H4 (cell line): Measurements from ENCODE around the gene SCO2. TPM values are rescaled to one million over a fixed set of nuclear protein-coding genes. Genes with fewer than 3 reads are reported as not detected.

ENCODE experiments used
- DNase-seq: peaks from one replicate; pipeline ENCODE4 v3.0.0-alpha.2; 2015; ENCODE audit warnings: low spot score
- total RNA-seq: library from RNA; depleted of rRNA; stranded (reverse); fragments of >200 nt; shearing (Covaris generic); gene quantifications from 2 replicates; pipeline ENCODE4 v1.2.3, GENCODE V29; 2014

The SCO2 gene
- total RNA-seq, 1 experiment from 2014 or later, result 1.3 TPM

- no peak for DNase-seq
Observed at GRCh38 chr22:50531962-50532674, 6.7 kb upstream of the SCO2 start.

DNA sequence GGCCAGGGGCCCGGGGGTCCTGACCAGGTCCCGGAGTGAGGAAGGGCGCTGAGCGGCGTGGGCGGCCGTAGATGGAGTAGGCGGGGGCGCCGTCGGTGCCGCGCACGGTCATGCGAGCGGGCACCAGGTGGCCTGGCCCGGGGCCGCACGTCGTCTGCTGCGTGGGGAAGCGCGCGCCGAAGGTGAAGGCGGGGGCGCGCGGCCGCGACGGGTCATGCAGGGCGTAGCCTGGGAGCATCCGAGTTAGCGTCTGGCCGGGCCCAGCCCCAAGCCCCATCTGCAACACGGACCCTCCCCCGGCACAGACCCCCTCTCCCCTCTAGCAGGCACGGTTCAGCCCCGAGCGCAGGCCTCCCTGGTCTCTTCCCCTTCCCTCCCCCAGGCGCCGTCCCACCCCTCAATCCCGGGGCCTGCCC is 6.2 kb upstream of the SCO2 start:
- no peak for DNase-seq

GRCh38 chr22:50530877-50531545 is 5.6 kb upstream of the SCO2 start:
- DNase-seq, result no peak

- DNase-seq, result no peak
Observed at GRCh38 chr22:50530580-50530876, 5.1 kb upstream of the SCO2 start.

GRCh38 chr22:50529897-50530579 is 4.6 kb upstream of the SCO2 start, which contains the start of gene TYMP:
Gene TYMP, minus strand, starts transcription at chr22:50530012. Its CDS starts 303 bp downstream, at chr22:50529709.
- DNase-seq, result no peak

DNA sequence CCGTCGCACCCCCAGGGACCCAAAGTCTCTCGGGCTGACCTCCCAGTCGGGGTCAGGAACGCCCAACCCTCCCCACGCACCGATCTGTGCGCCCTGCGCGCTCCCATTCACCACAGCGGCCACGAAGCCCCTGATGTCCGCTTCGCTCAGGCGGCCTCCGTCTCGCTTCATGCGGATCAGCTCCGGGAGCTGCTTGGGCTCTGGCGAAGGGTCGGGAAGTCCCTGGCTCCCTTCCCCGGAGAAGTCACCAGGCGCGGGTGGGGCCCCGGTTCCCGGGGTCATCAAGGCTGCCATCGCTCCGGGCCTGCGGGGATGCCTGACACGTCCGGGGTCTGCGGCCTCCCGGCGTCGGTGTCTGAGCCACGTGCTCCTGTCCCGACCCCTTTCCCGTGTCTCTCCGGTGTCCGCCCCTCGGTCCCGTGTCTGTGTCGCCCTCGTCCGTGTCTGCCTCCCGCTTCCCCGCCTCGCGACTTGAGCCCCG is 4.1 kb upstream of the SCO2 start:
- no peak for DNase-seq

DNA sequence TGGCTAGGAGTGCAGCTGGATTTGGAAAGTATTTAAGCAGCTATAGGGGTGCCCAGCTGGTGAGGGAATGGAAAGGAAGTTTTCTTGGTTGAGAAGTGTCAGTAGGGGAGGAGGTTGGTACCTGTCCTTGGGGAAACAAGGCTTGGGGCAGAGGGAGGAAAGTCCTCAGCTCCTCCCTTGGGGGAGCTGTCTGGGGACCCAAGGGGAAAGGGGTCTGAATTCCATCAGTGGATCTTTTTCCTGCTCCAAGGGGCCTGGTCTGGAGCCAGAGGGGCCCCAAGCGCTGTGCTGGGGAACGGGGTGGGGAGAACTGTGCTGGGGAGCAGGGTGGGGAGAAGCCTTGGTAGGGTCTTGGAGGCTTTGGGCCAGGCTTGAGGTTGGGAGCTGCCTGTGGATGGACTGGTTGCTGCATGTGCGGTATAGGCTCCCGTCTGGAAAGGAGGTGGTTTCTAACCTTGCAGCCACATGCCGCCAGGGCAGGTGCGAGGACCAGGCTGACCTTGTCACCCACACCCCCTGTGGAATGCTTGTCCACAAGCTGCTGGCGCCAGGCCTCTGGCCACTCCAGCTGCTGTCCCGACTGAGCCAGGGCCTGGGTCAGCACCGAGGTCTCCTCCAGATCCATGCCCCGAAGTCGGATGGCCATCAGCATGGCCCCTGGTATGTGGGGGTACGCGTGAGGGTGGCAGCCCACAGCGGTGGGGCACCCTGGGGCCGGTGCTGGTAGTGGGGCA is 3.5 kb upstream of the SCO2 start:
- no peak for DNase-seq

DNA sequence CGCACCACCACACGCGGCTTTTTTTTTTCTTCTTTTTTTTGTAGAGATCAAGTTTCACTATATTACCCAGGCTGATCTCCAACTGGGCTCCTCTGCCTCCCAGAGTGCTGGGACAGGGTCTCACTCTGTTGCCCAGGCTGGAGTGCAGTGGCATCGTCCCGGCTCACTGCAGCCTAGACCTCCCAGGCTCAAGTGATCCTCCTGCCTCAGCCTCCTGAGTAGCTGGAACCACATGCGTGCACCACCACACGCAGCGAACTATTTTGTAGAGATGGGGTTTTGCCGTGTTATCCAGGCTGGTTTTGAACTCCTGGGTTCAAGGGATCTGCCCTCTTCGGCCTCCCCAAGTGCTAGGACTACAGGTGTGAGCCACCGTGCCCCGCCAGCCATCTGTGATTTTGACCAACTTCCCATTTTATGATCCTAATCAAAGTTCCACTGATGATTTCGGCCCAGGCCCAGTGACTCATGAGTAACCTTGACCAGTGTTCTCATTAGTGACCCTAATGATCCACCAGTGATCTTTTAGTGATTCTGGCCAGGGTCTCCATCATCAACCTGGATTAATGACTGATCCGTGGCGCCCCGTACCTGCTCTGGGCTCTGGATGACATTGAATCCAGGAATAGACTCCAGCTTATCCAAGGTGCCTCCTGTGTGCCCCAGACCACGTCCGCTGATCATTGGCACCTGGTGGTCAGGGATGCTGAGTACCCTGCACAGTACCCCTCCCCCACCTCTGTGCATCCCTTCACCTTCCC is 2.7 kb upstream of the SCO2 start:
- no peak for DNase-seq

GRCh38 chr22:50526834-50527801 is 1.7 kb upstream of the SCO2 start:
- DNase-seq, result no peak

GRCh38 chr22:50526108-50526833 is 873 bp upstream of the SCO2 start:
- peak; percentile 61 for DNase-seq

DNA sequence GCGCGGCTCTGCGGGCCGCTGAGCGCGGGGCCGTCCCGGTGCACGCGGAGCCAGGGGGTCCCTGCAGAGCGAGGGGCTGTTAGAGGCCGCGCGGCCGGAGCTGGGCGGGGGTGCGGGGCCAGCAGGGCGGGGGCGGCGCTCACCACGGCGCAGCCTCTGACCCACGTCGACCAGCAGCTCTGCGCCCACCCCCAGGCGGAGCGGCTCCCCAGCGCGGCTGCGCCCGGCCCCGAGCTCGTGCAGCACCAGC is 385 bp upstream of the SCO2 start:
- no peak for DNase-seq

- no peak for DNase-seq
Observed at GRCh38 chr22:50524676-50525103, 708 bp downstream of the SCO2 start.

GRCh38 chr22:50523806-50524675 is 1.4 kb downstream of the SCO2 start:
- DNase-seq, result no peak

DNA sequence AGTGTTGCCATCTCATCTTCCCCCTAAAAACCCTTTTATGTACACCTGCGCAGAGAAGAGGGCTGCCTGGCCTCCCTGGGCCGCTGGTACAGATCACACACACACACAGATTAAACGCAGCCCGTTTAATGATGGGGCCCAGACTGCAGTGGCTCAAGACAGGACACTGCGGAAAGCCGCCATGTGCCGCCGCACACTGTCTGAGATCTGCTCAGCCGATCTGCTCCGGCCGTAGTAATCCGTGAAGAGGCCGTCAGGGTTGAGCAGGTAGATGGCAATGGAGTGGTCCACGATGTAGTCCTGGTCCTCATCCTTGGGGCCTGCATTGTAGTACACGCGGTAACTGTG is 2.0 kb downstream of the SCO2 start:
- no peak for DNase-seq

- DNase-seq, result no peak
Observed at GRCh38 chr22:50522806-50523438, 2.5 kb downstream of the SCO2 start.

GRCh38 chr22:50522208-50522805 is 3.1 kb downstream of the SCO2 start:
- DNase-seq, result no peak

DNA sequence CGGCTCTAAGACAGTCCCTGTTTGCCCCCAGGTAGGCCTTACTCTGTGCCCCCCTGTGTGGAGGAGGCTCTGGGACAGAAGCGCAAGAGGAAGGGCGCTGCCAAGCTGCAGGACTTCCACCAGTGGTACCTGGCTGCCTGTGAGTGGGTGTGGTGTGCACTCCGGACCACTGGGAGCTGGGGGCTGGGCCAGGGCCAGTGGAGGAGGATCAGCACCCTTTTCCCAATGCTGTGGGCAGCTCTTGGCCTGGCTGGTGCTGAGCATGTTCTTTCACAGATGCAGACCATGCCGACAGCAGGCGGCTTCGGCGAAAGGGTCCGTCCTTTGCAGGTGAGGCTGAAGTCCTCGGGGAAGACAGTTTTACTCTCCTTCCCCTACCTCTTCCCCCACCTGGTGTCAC is 3.7 kb downstream of the SCO2 start:
- DNase-seq, result no peak

DNA sequence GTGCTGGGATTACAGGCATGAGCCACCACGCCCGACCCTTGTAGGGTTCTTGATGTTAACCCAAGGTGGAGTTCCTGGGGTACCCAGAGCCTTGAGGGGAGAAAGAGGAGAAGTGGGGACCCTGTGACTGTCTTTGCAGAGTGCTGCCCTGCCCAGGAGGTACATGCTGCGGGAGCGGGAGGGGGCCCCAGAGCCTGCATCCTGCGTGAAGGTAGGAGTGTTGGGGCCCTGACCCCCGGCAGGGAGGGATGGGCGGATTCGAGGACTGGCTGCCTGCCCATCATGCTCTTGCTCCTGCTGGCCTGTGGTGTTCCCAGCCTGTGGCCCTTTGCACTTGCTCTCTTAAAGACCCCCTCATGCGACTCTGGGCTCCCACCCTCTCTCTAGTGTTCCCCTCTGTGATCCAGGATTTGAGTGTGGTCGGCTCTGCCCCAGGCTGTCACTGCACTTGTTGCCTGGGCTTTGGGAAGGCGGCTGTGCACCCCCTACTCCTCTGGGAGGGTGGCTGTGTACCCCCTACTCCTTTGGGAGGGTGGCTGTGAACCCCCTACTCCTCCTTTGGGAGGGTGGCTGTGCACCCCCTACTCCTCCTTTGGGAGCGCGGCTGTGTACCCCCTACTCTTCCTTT is 4.5 kb downstream of the SCO2 start:
- DNase-seq, result no peak
